HL-60 (cell line): ENCODE measurements around the gene CCDC43.
A peak's percentile ranks its signal among the peaks of the same experiment; 100 is the strongest.
"Not testable (repeated sequence)": the region's sequence is repeated elsewhere in the genome, so short reads cannot be mapped to it uniquely, and the experiment has no call there.

Experiments
- DNase-seq, 2 experiments: peaks; one replicate each; pipeline ENCODE4 v3.0.0-alpha.2; 2010 to 2020; ENCODE audit warnings: low read depth in 1 of 2, low spot score in 1 of 2
- H3K27ac ChIP-seq: fragments of 250-450 bp; sonication (Bioruptor Pico); replicated peaks from 2 replicates; pipeline ENCODE4 v1.5.1; 2020; ENCODE audit warnings: mild to moderate bottlenecking, moderate library complexity
- H3K27me3 ChIP-seq: fragments of 250-450 bp; sonication (Bioruptor Pico); 2 replicates; pipeline ENCODE4 v1.5.1; 2021; ENCODE audit warnings: mild to moderate bottlenecking, moderate library complexity; ENCODE audit not compliant: insufficient read depth, poor library complexity, severe bottlenecking
- H3K4me3 ChIP-seq: replicated peaks from 2 replicates; pipeline ENCODE4 v1.5.1; 2011; ENCODE audit warnings: mild to moderate bottlenecking, control low read depth, low read length; ENCODE audit not compliant: insufficient read depth
- GABPA ChIP-seq: IDR thresholded peaks from 2 replicates; pipeline ENCODE4 v1.6.1; 2012; ENCODE audit warnings: low read depth
- POLR2AphosphoS5 ChIP-seq: IDR thresholded peaks from 2 replicates; pipeline ENCODE4 v1.6.1; 2012; ENCODE audit warnings: low read depth
- SPI1 ChIP-seq: IDR thresholded peaks from 2 replicates; pipeline ENCODE4 v1.6.1; 2012; ENCODE audit warnings: low read depth, mild to moderate bottlenecking, borderline replicate concordance
- TF ChIP-seq, protein P1 (sequence below): IDR thresholded peaks from 2 replicates; pipeline ENCODE4 v1.6.1; 2012; ENCODE audit warnings: low read depth; ENCODE audit not compliant: insufficient replicate concordance
- TF ChIP-seq, protein P2 (sequence below): IDR thresholded peaks from one replicate; pipeline ENCODE4 v1.5.1; 2011; ENCODE audit warnings: low read length, control low read depth, inconsistent platforms; ENCODE audit not compliant: insufficient read depth

The CCDC43 gene

DNA sequence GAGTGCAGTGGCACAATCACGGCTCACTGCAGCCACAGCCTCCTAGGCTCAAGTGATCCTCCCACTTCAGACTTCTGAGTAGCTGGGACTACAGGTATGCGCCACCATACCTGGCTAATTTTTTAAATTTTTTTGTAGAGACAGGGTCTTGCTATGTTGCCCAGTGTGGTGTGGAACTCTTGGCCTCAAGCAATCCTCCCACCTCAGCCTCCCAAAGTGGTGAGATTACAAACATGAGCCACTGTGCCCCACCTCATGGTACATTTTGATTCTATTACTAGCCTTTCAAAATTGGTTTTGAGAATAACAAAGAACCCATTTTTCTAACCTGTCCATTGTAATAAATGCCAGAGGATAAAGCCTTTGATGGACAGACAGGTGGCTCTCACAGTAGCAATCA, 1.4 kb downstream of the CCDC43 start:
- TF ChIP-seq SPI1, result no peak
- TF ChIP-seq POLR2AphosphoS5, result no peak
- TF ChIP-seq, protein P1, sequence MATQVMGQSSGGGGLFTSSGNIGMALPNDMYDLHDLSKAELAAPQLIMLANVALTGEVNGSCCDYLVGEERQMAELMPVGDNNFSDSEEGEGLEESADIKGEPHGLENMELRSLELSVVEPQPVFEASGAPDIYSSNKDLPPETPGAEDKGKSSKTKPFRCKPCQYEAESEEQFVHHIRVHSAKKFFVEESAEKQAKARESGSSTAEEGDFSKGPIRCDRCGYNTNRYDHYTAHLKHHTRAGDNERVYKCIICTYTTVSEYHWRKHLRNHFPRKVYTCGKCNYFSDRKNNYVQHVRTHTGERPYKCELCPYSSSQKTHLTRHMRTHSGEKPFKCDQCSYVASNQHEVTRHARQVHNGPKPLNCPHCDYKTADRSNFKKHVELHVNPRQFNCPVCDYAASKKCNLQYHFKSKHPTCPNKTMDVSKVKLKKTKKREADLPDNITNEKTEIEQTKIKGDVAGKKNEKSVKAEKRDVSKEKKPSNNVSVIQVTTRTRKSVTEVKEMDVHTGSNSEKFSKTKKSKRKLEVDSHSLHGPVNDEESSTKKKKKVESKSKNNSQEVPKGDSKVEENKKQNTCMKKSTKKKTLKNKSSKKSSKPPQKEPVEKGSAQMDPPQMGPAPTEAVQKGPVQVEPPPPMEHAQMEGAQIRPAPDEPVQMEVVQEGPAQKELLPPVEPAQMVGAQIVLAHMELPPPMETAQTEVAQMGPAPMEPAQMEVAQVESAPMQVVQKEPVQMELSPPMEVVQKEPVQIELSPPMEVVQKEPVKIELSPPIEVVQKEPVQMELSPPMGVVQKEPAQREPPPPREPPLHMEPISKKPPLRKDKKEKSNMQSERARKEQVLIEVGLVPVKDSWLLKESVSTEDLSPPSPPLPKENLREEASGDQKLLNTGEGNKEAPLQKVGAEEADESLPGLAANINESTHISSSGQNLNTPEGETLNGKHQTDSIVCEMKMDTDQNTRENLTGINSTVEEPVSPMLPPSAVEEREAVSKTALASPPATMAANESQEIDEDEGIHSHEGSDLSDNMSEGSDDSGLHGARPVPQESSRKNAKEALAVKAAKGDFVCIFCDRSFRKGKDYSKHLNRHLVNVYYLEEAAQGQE, result no peak
- TF ChIP-seq, protein P2, sequence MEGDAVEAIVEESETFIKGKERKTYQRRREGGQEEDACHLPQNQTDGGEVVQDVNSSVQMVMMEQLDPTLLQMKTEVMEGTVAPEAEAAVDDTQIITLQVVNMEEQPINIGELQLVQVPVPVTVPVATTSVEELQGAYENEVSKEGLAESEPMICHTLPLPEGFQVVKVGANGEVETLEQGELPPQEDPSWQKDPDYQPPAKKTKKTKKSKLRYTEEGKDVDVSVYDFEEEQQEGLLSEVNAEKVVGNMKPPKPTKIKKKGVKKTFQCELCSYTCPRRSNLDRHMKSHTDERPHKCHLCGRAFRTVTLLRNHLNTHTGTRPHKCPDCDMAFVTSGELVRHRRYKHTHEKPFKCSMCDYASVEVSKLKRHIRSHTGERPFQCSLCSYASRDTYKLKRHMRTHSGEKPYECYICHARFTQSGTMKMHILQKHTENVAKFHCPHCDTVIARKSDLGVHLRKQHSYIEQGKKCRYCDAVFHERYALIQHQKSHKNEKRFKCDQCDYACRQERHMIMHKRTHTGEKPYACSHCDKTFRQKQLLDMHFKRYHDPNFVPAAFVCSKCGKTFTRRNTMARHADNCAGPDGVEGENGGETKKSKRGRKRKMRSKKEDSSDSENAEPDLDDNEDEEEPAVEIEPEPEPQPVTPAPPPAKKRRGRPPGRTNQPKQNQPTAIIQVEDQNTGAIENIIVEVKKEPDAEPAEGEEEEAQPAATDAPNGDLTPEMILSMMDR, result no peak
- no peak for TF ChIP-seq GABPA
- H3K27me3 ChIP-seq, result no peaks in the 10 kb centered on the region
- H3K27ac ChIP-seq, result no peak overlapping the region
- no peak overlapping the region for H3K4me3 ChIP-seq
- DNase-seq, result no peak

DNA sequence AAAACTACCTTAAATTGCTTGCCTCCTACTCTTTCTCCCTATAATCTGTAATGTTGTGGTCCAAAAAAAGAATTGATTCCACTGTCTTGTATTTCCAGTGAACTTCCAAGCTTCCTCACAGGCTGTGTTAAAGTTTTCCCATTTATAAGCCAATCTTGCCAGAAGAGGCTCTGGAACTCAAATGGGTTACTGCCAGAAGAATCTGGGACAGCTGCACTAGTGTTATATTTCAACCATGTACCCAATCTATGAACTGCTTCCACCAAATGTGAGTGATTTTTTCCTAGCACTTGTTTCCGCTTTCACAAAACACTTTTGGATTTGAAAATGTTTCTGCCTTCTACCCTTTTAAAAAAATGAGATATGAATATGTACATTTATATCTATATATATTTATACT, 1.8 kb downstream of the CCDC43 start:
- DNase-seq, result no peak
- TF ChIP-seq GABPA, result no peak
- TF ChIP-seq SPI1, result no peak
- no peak for TF ChIP-seq POLR2AphosphoS5
- TF ChIP-seq, protein P1, result no peak
- TF ChIP-seq, protein P2, result no peak
- no peak overlapping the region for H3K4me3 ChIP-seq
- H3K27me3 ChIP-seq, result no peaks in the 10 kb centered on the region
- H3K27ac ChIP-seq, result no peak overlapping the region

DNA sequence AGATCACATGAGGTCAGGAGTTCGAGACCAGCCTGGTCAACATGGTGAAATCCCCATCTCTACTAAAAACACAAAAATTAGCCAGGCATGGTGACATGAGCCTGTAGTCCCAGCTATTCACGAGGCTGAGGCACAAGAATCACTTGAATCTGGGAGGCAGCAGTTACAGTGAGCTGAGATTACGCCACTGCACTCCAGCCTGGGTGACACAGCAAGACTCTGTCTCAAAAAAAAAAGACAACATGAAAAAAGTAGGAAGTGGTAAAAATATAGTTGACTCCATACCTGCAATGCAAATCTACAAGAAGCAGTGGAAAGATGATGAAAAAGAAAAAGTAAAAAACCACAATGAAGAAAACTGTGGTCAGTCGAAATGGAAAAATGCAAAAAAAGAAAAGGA, 6.3 kb downstream of the CCDC43 start:
- peak; percentile 58; the same call in 1 of the 2 replicates for TF ChIP-seq POLR2AphosphoS5
- peak; percentile 89 for TF ChIP-seq SPI1
- peak overlapping the region; percentile 62 for H3K27ac ChIP-seq
- H3K4me3 ChIP-seq, result not testable (repeated sequence)

DNA sequence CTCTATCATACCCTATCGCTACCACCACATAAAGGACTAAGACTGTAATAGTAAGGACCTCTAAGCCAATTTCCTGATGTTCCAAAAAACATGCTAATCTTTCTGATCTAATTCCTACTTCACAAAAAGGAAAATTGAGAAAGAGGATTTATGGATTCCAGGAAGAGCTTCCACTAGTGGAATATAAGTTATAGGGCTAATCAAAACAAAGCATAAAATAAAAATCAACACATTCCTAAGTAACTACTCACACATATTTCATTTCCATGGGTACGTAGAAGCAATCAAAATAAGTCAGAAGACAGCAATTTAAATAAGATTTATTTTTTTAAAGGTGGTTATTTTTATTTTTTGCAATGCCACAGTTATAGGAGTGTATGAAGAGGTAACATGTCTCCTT, 12.4 kb downstream of the CCDC43 start:
- TF ChIP-seq, protein P1, result no peak
- TF ChIP-seq GABPA, result no peak
- no peak for TF ChIP-seq POLR2AphosphoS5
- no peak for TF ChIP-seq SPI1
- TF ChIP-seq, protein P2, result no peak
- DNase-seq, result no peak
- no peaks in the 10 kb centered on the region for H3K27me3 ChIP-seq
- H3K27ac ChIP-seq, result no peak overlapping the region
- H3K4me3 ChIP-seq, result no peak overlapping the region

More for the DNA sequence above, 6.3 kb downstream of the CCDC43 start:
- not testable (repeated sequence) for H3K27me3 ChIP-seq
- DNase-seq, result peak in 1 of 2 experiments; percentile 85
